GM10266 (cell line): ENCODE data around the gene CACTIN.
A peak's percentile ranks its signal among the peaks of the same experiment; 100 is the strongest.

Experiments
- DNase-seq: peaks from one replicate; pipeline ENCODE4 v3.0.0; 2012; ENCODE audit errors: extremely low spot score
- CTCF ChIP-seq: IDR thresholded peaks from 2 replicates; pipeline ENCODE4 v1.5.1; 2012; ENCODE audit warnings: mild to moderate bottlenecking, low read depth; ENCODE audit not compliant: control insufficient read depth, insufficient read depth; ENCODE audit errors: missing control alignments

The CACTIN gene

GRCh38 chr19:3626473-3627350 is at the start of gene CACTIN:
CACTIN (minus strand) TSS chr19:3626790; CDS start chr19:3626762, 28 bp downstream.
- peak; percentile 100 for DNase-seq
- no peak for TF ChIP-seq CTCF

GRCh38 chr19:3674784-3675543 is 48.4 kb upstream of the CACTIN start:
- no peak for DNase-seq
- no peak for TF ChIP-seq CTCF

- DNase-seq, result no peak
- TF ChIP-seq CTCF, result no peak
Measured at GRCh38 chr19:3673506-3674439, 47.2 kb upstream of the CACTIN start.

GRCh38 chr19:3672993-3673392 is 46.4 kb upstream of the CACTIN start:
- DNase-seq, result no peak
- peak; percentile 4 for TF ChIP-seq CTCF

GRCh38 chr19:3672575-3672948 is 46.0 kb upstream of the CACTIN start:
- TF ChIP-seq CTCF, result no peak
- no peak for DNase-seq

- DNase-seq, result peak; percentile 75
Measured at GRCh38 chr19:3671680-3672574, 45.3 kb upstream of the CACTIN start.

More at GRCh38 chr19:3671680-3672574, 45.3 kb upstream of the CACTIN start:
- TF ChIP-seq CTCF, result peak; percentile 30
